Esophagus (tissue), 2 donors: Measurements from ENCODE around the gene TOMM40L. TPM values are rescaled to one million over a fixed set of nuclear protein-coding genes. Genes with fewer than 3 reads are reported as not detected.

Experiments
- polyA plus RNA-seq, 2 donors: library from polyadenylated mRNA; stranded (reverse); fragments of 200-250 nt; gene quantifications; one replicate each; pipeline ENCODE4 v1.2.3, GENCODE V29; 2013
- donor health status: healthy with polysubstance abuse.
- donor health status: Bipolar disorder and iron deficiency.

The TOMM40L gene
- polyA plus RNA-seq, 2 donors, result 8.0 to 10.5 TPM

Other genes starting within 250 kb of the TOMM40L start
- 10 to 100 TPM; 56.5 to 76.4 TPM for gene F11R, start 204.9 kb upstream of the TOMM40L start, polyA plus RNA-seq
- gene TSTD1, start 187.1 kb upstream of the TOMM40L start, polyA plus RNA-seq, result 100 to 1,000 TPM in 1 of 2 donors, 10 to 100 TPM in 1; 92.4 to 117 TPM
- gene USF1, start 180.1 kb upstream of the TOMM40L start, polyA plus RNA-seq, result 10 to 100 TPM; 37.6 to 50.1 TPM
- 1 to 10 TPM; 7.9 to 9.5 TPM for gene ARHGAP30, start 156.2 kb upstream of the TOMM40L start, polyA plus RNA-seq
- gene NECTIN4, start 136.5 kb upstream of the TOMM40L start, polyA plus RNA-seq, result 10 to 100 TPM; 44.9 to 80.5 TPM
- 1 to 10 TPM; 1.8 to 2.5 TPM for gene KLHDC9, start 127.7 kb upstream of the TOMM40L start, polyA plus RNA-seq
- 100 to 1,000 TPM; 116 to 186 TPM for gene PFDN2, start 108.0 kb upstream of the TOMM40L start, polyA plus RNA-seq
- 10 to 100 TPM; 28.0 to 28.5 TPM for gene NIT1, start 108.0 kb upstream of the TOMM40L start, polyA plus RNA-seq
- gene DEDD, start 93.4 kb upstream of the TOMM40L start, polyA plus RNA-seq, result 10 to 100 TPM; 15.5 to 24.4 TPM
- gene UFC1, start 72.1 kb upstream of the TOMM40L start, polyA plus RNA-seq, result 100 to 1,000 TPM in 1 of 2 donors, 10 to 100 TPM in 1; 94.3 to 132 TPM
- gene USP21, start 66.6 kb upstream of the TOMM40L start, polyA plus RNA-seq, result 10 to 100 TPM; 16.5 to 22.9 TPM
- gene PPOX, start 59.6 kb upstream of the TOMM40L start, polyA plus RNA-seq, result 10 to 100 TPM; 11.7 to 29.6 TPM
- gene B4GALT3, start 48.6 kb upstream of the TOMM40L start, polyA plus RNA-seq, result 10 to 100 TPM; 18.3 to 18.8 TPM
- gene ADAMTS4, start 27.0 kb upstream of the TOMM40L start, polyA plus RNA-seq, result 1 to 10 TPM in 1 of 2 donors, under 1 TPM in 1; 0.82 to 1.1 TPM
- gene NDUFS2, start 23.7 kb upstream of the TOMM40L start, polyA plus RNA-seq, result 10 to 100 TPM; 27.8 to 76.0 TPM
- gene FCER1G, start 10.8 kb upstream of the TOMM40L start, polyA plus RNA-seq, result 10 to 100 TPM; 10.0 to 14.0 TPM
- gene APOA2, start 2.4 kb upstream of the TOMM40L start, polyA plus RNA-seq, result not detected
- gene NR1I3, start 12.1 kb downstream of the TOMM40L start, polyA plus RNA-seq, result under 1 TPM in 1 of 2 donors, not detected in 1; 0.07 TPM
- gene PCP4L1, start 32.7 kb downstream of the TOMM40L start, polyA plus RNA-seq, result 10 to 100 TPM in 1 of 2 donors, 1 to 10 TPM in 1; 10.0 to 16.2 TPM
- 1 to 10 TPM; 1.4 to 1.6 TPM for gene MPZ, start 83.9 kb downstream of the TOMM40L start, polyA plus RNA-seq
- gene SDHC, start 88.3 kb downstream of the TOMM40L start, polyA plus RNA-seq, result 100 to 1,000 TPM in 1 of 2 donors, 10 to 100 TPM in 1; 40.6 to 148 TPM
- not detected for gene CFAP126, start 141.8 kb downstream of the TOMM40L start, polyA plus RNA-seq